Heart left ventricle (tissue), 13 donors: ENCODE measurements around the gene PCED1B.

Source experiments
- CTCF ChIP-seq, 12 donors: fragments of 200-600 bp; sonication (generic) in 4 of 12; IDR thresholded peaks; one replicate each; pipeline versions ENCODE4 v1.5.0 to v1.8.0; 2018 to 2022; ENCODE audit warnings: antibody characterized with exemption in 12 of 12, mild to moderate bottlenecking in 5 of 12
- POLR2A ChIP-seq, 2 donors: fragments of 450-650 bp; IDR thresholded peaks; one replicate each; pipeline ENCODE4 v1.6.1; 2017; ENCODE audit warnings: antibody characterized with exemption in 2 of 2, mild to moderate bottlenecking in 2 of 2, moderate library complexity in 2 of 2
- donor health status: ischemic (EF 13 %, LVEDD 7.1; RV severe dilation, severe dysfunction).
- donor health status: DM: no; HTN: yes; CAD: no.
- donor health status: DM: no; HTN: no; CAD: no.
- donor health status: ischemic (EF 25% LVEDD 6.9; RV normal size, moderate dysfunction).
- donor health status: ischemic (EF 25% LVEDD 5.7; RV mildly dilated, moderate dysfunction).
- donor health status: ischemic (EF 35%, LVEDD 5.7; RV mildly dilated, moderate dysfunction).
- donor health status: nonischemic (EF 11% LVEDD 7.7; RV severe dilation, severe dysfunction).
- donor health status: DM: yes; HTN: yes; CAD: no.
- donor health status: PGD.
- donor health status: ischemic (EF 29% LVEDD 5.4; RV normal size, mild dysfunction).
- donor health status: nonischemic (EF 23%, LVEDD 6.1; RV moderate dilation, normal function).

DNA sequence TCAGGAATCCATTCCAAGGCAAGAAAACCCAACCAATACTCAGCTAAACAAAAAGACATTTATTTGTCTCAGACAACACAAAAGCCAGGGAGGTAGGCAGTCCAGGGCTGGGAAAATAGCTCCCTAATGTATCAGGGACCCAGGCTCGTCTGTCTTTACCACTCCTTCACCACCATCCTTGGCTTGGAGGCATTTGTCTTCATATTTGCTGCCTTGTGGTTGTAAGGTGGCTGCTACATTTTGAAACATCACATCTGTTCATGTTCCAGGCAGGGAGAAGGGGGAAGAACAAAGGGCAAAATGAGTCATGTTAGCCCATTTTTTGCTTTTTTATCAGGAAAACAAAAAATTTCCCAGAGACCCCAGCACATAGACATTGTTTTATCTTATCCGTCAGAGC, 44.8 kb upstream of the PCED1B start:
- TF ChIP-seq CTCF (IDR thresholded peaks at IDR 0.05) (no peak), POLR2A (IDR thresholded peaks at IDR 0.05) (no peak)
